NT2/D1 (cell line): ENCODE results near the gene ATMIN.

Experiments used
- DNase-seq: peaks from one replicate; pipeline ENCODE4 v3.0.0-alpha.2; 2011; ENCODE audit warnings: low read depth, low spot score
- H3K27me3 ChIP-seq: 2 replicates; pipeline ENCODE4 v1.6.0; 2011; ENCODE audit warnings: mild to moderate bottlenecking; ENCODE audit not compliant: insufficient read length, insufficient read depth
- H3K36me3 ChIP-seq: 2 replicates; pipeline ENCODE4 v1.6.1; 2011; ENCODE audit warnings: mild to moderate bottlenecking, low read length, mixed read lengths; ENCODE audit not compliant: insufficient read depth, insufficient read length
- H3K4me1 ChIP-seq: 2 replicates; pipeline ENCODE4 v1.5.1; 2011; ENCODE audit not compliant: insufficient read depth, insufficient read length
- H3K4me3 ChIP-seq: 2 replicates; pipeline ENCODE4 v1.5.1; 2011; ENCODE audit warnings: low read depth; ENCODE audit not compliant: insufficient read length
- H3K9ac ChIP-seq: 2 replicates; pipeline ENCODE4 v1.6.0; 2011; ENCODE audit warnings: low read depth; ENCODE audit not compliant: insufficient read length
- H3K9me3 ChIP-seq: 2 replicates; pipeline ENCODE4 v1.5.1; 2011; ENCODE audit warnings: mild to moderate bottlenecking, low read length; ENCODE audit not compliant: insufficient read depth
- SUZ12 ChIP-seq: IDR thresholded peaks from 2 replicates; pipeline ENCODE4 v1.6.1; 2011; ENCODE audit not compliant: insufficient read length, insufficient read depth; ENCODE audit errors: extremely low read depth
- YY1 ChIP-seq: IDR thresholded peaks from 2 replicates; pipeline ENCODE4 v1.6.1; 2011; ENCODE audit not compliant: insufficient read length, insufficient read depth
- ZNF274 ChIP-seq: IDR thresholded peaks from 2 replicates; pipeline ENCODE4 v1.6.1; 2011; ENCODE audit warnings: mild to moderate bottlenecking, low read depth, low read length

ATMIN gene

GRCh38 chr16:81053761-81054160 is 18.1 kb downstream of the ATMIN start:
- TF ChIP-seq YY1: no peak
- TF ChIP-seq SUZ12: no peak
- TF ChIP-seq ZNF274: no peak
- Histone ChIP-seq H3K9ac (no peak overlapping the region), H3K9me3 (peaks cover 12% of the 10 kb centered on the region; the same call in 1 of the 2 replicates), H3K4me1 (no peaks in the 10 kb centered on the region), H3K4me3 (no peak overlapping the region), H3K27me3 (no peaks in the 10 kb centered on the region), H3K36me3 (no peaks in the 10 kb centered on the region)
- DNase-seq: no peak

DNA sequence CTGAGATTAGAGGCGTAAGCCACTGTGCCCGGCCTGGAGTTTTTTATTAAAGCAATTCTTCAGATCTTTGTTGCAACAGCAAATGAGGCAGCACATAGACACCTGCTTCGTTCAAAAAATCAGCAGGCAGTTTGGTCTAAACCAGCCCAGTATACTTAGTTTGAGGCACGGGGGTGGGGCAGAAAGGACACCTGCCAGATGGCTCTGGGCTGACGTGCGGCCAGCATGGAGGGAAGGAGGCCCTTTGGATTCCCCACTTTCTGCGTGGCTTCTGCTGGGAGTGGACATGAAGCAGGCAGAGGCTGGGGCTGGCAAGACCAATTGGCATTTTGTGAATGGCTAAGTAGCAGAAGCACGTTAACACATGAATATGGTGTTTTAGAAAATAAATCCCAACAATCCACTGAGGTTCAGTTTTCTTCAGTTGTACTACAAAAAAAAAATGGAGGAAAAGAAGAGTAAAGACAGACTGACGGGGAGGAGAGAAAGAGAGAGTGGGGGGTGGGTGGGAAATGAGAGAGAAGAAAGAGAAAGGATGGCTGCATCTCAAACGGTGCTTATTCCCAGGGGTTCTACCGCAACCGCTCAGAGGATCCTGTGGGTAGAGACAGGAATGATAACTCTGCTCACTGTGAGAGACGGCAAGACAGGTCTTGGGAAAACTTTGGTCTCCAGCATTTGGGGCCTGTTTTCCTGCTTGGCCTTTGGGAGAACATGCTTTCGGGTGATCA is 25.1 kb downstream of the ATMIN start:
- no peaks in the 10 kb centered on the region for H3K27me3 ChIP-seq
- peak overlapping the region; percentile 46 for H3K9ac ChIP-seq
- H3K9me3 ChIP-seq: no peaks in the 10 kb centered on the region
- TF ChIP-seq SUZ12 (no peak), YY1 (no peak), ZNF274 (no peak)
- DNase-seq: no peak
- no peak overlapping the region for H3K4me3 ChIP-seq
- H3K36me3 ChIP-seq: no peaks in the 10 kb centered on the region
- peaks cover 5% of the 10 kb centered on the region for H3K4me1 ChIP-seq

GRCh38 chr16:81061307-81061640 is 25.6 kb downstream of the ATMIN start:
- Histone ChIP-seq H3K9ac (peak overlapping the region; percentile 46), H3K9me3 (no peaks in the 10 kb centered on the region), H3K36me3 (no peaks in the 10 kb centered on the region), H3K4me3 (no peak overlapping the region), H3K27me3 (no peaks in the 10 kb centered on the region), H3K4me1 (peaks cover 5% of the 10 kb centered on the region)
- TF ChIP-seq SUZ12 (no peak), YY1 (no peak), ZNF274 (no peak)
- no peak for DNase-seq

DNA sequence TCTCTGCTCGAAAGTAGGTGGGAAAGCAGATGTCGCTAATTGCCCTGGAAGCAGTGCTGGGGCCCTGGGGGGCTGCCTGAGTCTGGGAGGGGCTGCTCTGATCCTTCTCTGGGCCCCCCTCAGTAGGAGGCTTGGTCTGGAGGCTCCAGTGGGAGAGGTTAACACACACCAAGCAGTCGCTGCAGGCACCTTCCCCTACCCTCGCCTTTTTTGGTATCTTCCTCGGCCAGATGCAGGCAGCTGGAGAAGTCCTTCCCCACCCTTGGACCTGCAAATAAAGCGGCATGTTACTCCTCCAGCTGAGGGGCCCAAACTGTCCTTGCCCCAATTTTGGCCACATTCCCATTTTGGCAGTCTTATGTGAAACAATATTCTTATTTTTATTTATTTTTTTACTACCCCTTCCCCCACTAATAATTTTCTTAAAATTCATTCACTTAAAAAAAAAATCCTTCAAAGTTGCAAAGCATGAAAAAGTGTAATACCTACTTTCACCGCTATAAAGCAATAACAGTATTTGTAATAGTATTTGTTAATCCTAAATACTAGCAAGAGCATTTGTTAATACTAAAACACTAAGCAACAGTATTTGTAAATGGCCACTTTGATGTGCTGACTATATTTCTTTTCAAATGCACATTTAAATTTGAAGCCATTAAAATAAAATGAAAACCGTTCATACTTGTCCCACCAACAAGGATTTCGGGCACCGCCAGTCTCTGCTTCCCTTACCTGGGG is 26.4 kb downstream of the ATMIN start:
- H3K4me3 ChIP-seq: no peak overlapping the region
- H3K36me3 ChIP-seq: no peaks in the 10 kb centered on the region
- no peaks in the 10 kb centered on the region for H3K27me3 ChIP-seq
- H3K9me3 ChIP-seq: no peaks in the 10 kb centered on the region
- H3K4me1 ChIP-seq: peaks cover 5% of the 10 kb centered on the region
- DNase-seq: no peak
- no peak overlapping the region for H3K9ac ChIP-seq
- TF ChIP-seq YY1 (no peak), ZNF274 (no peak), SUZ12 (no peak)

GRCh38 chr16:81066681-81067080 is 31.0 kb downstream of the ATMIN start:
- DNase-seq: no peak
- TF ChIP-seq ZNF274: no peak
- TF ChIP-seq SUZ12: no peak
- TF ChIP-seq YY1: no peak
- H3K36me3 ChIP-seq: no peaks in the 10 kb centered on the region

GRCh38 chr16:81067166-81067565 is 31.5 kb downstream of the ATMIN start:
- no peaks in the 10 kb centered on the region; the same call in 1 of the 2 replicates for H3K9me3 ChIP-seq
- H3K27me3 ChIP-seq: no peaks in the 10 kb centered on the region
- no peak overlapping the region for H3K9ac ChIP-seq
- H3K36me3 ChIP-seq: no peaks in the 10 kb centered on the region
- no peak for TF ChIP-seq YY1
- TF ChIP-seq ZNF274: no peak
- TF ChIP-seq SUZ12: no peak
- H3K4me1 ChIP-seq: no peaks in the 10 kb centered on the region
- no peak for DNase-seq
- H3K4me3 ChIP-seq: no peak overlapping the region

More at GRCh38 chr16:81066681-81067080, 31.0 kb downstream of the ATMIN start:
- H3K4me1 ChIP-seq: peaks cover 2% of the 10 kb centered on the region
- H3K9me3 ChIP-seq: no peaks in the 10 kb centered on the region; the same call in 1 of the 2 replicates
- no peaks in the 10 kb centered on the region for H3K27me3 ChIP-seq
- H3K9ac ChIP-seq: no peak overlapping the region
- no peak overlapping the region for H3K4me3 ChIP-seq

DNA sequence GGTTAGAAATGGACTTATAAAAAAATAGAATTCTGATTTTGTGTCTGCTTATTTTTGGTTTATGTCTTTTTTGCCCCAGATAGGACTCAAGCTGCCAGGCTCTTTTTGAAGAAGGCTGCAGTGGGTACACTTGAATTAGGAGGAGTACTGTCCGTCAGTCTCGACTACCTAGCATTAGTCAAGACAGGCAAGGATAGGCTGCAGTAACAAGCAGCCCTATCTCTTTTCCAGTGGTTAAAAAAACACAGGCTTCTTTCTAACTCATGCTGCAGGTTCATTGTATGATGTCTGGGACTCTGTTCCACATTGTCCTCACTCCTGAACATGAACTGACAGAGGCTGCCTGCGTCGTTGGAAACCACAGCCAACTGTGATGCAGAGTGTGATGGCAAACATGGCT is 33.4 kb downstream of the ATMIN start:
- Histone ChIP-seq H3K4me3 (no peak overlapping the region), H3K4me1 (no peaks in the 10 kb centered on the region), H3K27me3 (no peaks in the 10 kb centered on the region), H3K9me3 (no peaks in the 10 kb centered on the region; the same call in 1 of the 2 replicates), H3K9ac (no peak overlapping the region), H3K36me3 (no peaks in the 10 kb centered on the region)
- no peak for DNase-seq
- no peak for TF ChIP-seq YY1
- TF ChIP-seq ZNF274: no peak
- TF ChIP-seq SUZ12: no peak
